ENCODE results near the gene ADGRG2. TPM values are rescaled to one million over a fixed set of nuclear protein-coding genes. Genes with fewer than 3 reads are reported as not detected.
"Not testable (repeated sequence)": the region's sequence is repeated elsewhere in the genome, so short reads cannot be mapped to it uniquely, and the experiment has no call there.

Gene ADGRG2
- total and polyA plus RNA-seq, 2 donors (not counting 1 experiment from before 2014, with no cell fraction given) = not detected

GRCh38 chrX:19070555-19070994, 51.7 kb downstream of the ADGRG2 start:
- POLR2A ChIA-PET = no interaction called here
- Mint-ChIP-seq H3K4me1 (no peaks in the 10 kb centered on the region), H3K27ac (no peak overlapping the region), H3K9me3 (ENCODE audit: insufficient read depth) (no peaks in the 10 kb centered on the region), H3K4me3 (no peak overlapping the region), H3K27me3 (no peaks in the 10 kb centered on the region)
- H3K4me2 ChIP-seq (replicated peaks; ENCODE audit: low read depth, low read length, poor library complexity, severe bottlenecking) = no peak overlapping the region
- CTCF ChIA-PET = no interaction called here
- WGBS (ENCODE audit: insufficient coverage) = 88% methylated on average over 1 of the region's 3 CpGs
- no peaks in the 10 kb centered on the region for H4K20me1 ChIP-seq (ENCODE audit: control insufficient read depth, insufficient read depth, low read length, poor library complexity, severe bottlenecking)
- DNase-seq (no peak), ATAC-seq (ENCODE audit: low read depth) (no peak)
- H3K4me1 ChIP-seq (ENCODE audit: control insufficient read depth in 2 of 2, insufficient read depth in 2 of 2, low read length in 2 of 2) = no peaks in the 10 kb centered on the region
- no peak overlapping the region for H3K4me3 ChIP-seq (ENCODE audit: control extremely low read depth in 1 of 5, extremely low read depth in 1 of 5, insufficient read depth in 1 of 5, low read depth in 2 of 5, low read length in 4 of 5)
- H2AFZ ChIP-seq (ENCODE audit: insufficient read depth, low read depth, low read length, poor library complexity, severe bottlenecking) = no peak overlapping the region
- no peak overlapping the region for H3K9ac ChIP-seq (ENCODE audit: low read length)
- no peak overlapping the region for H3K27ac ChIP-seq (ENCODE audit: low read length in 2 of 2)
- no peaks in the 10 kb centered on the region for H3K79me2 ChIP-seq (ENCODE audit: control insufficient read depth, insufficient read depth, low read length)
- TF ChIP-seq, protein P1, sequence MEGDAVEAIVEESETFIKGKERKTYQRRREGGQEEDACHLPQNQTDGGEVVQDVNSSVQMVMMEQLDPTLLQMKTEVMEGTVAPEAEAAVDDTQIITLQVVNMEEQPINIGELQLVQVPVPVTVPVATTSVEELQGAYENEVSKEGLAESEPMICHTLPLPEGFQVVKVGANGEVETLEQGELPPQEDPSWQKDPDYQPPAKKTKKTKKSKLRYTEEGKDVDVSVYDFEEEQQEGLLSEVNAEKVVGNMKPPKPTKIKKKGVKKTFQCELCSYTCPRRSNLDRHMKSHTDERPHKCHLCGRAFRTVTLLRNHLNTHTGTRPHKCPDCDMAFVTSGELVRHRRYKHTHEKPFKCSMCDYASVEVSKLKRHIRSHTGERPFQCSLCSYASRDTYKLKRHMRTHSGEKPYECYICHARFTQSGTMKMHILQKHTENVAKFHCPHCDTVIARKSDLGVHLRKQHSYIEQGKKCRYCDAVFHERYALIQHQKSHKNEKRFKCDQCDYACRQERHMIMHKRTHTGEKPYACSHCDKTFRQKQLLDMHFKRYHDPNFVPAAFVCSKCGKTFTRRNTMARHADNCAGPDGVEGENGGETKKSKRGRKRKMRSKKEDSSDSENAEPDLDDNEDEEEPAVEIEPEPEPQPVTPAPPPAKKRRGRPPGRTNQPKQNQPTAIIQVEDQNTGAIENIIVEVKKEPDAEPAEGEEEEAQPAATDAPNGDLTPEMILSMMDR (IDR thresholded peaks at IDR 0.05) = no peak
- no peak for TF ChIP-seq EZH2 (IDR thresholded peaks at IDR 0.05; ENCODE audit: borderline replicate concordance, insufficient read depth, low read depth, low read length, poor library complexity, severe bottlenecking)
- H3K9me3 ChIP-seq (ENCODE audit: control extremely low read depth in 1 of 3, control insufficient read depth in 2 of 3, insufficient read depth in 1 of 3, low read length in 2 of 3) = no peaks in the 10 kb centered on the region
- H3K36me3 ChIP-seq (replicated peaks in 1 of 2; ENCODE audit: control extremely low read depth in 1 of 2, control insufficient read depth in 1 of 2, extremely low read depth in 1 of 2, insufficient read depth in 2 of 2, low read length in 1 of 2) = no peaks in the 10 kb centered on the region
- intact Hi-C loops (cut with micrococcal nuclease) = no loop called here
- H3K27me3 ChIP-seq (replicated peaks in 1 of 4; ENCODE audit: control extremely low read depth in 1 of 4, control insufficient read depth in 3 of 4, insufficient read depth in 4 of 4, low read length in 3 of 4) = no peaks in the 10 kb centered on the region

DNA sequence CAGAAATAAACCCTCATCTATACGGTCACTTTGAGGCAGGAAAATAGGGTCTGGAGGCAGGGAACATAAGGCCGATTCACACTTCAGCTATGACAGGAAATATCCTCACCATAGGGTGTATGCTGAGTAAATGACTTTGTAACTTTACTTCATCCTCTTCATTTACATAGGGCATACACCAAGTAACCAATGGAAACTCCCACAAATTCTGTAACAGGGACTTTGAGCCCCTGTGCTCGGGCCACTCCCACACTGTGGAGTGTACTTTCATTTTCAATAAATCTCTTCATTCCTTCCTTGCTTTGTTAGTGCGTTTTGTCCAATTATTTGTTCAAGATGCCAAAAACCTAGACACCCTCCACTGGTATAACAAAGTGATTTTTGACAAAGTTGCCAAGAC, 55.3 kb downstream of the ADGRG2 start:
- H3K27ac Mint-ChIP-seq; H3K9me3 ChIP-seq (ENCODE audit: control extremely low read depth in 1 of 3, control insufficient read depth in 2 of 3, insufficient read depth in 1 of 3, low read length in 2 of 3); H3K9me3 Mint-ChIP-seq (ENCODE audit: insufficient read depth); H3K79me2 ChIP-seq (ENCODE audit: control insufficient read depth, insufficient read depth, low read length); POLR2A ChIA-PET; H4K20me1 ChIP-seq (ENCODE audit: control insufficient read depth, insufficient read depth, low read length, poor library complexity, severe bottlenecking); H3K4me2 ChIP-seq (replicated peaks; ENCODE audit: low read depth, low read length, poor library complexity, severe bottlenecking); H3K27ac ChIP-seq (ENCODE audit: low read length in 2 of 2); H3K4me1 Mint-ChIP-seq; H3K9ac ChIP-seq (ENCODE audit: low read length); intact Hi-C loops (cut with micrococcal nuclease); H3K4me1 ChIP-seq (ENCODE audit: control insufficient read depth in 2 of 2, insufficient read depth in 2 of 2, low read length in 2 of 2); H2AFZ ChIP-seq (ENCODE audit: insufficient read depth, low read depth, low read length, poor library complexity, severe bottlenecking); ATAC-seq (ENCODE audit: low read depth); DNase-seq; H3K27me3 Mint-ChIP-seq; H3K27me3 ChIP-seq (replicated peaks in 1 of 4; ENCODE audit: control extremely low read depth in 1 of 4, control insufficient read depth in 3 of 4, insufficient read depth in 4 of 4, low read length in 3 of 4); H3K36me3 ChIP-seq (replicated peaks in 1 of 2; ENCODE audit: control extremely low read depth in 1 of 2, control insufficient read depth in 1 of 2, extremely low read depth in 1 of 2, insufficient read depth in 2 of 2, low read length in 1 of 2); CTCF ChIA-PET; H3K4me3 Mint-ChIP-seq; H3K4me3 ChIP-seq (ENCODE audit: control extremely low read depth in 1 of 5, extremely low read depth in 1 of 5, insufficient read depth in 1 of 5, low read depth in 2 of 5, low read length in 4 of 5): not testable (repeated sequence)
- WGBS (ENCODE audit: insufficient coverage) = no CpG with 5 or more reads among the region's 4 CpGs

Measured in B cell (primary cell).